ENCODE results near the gene NCS1. TPM values are rescaled to one million over a fixed set of nuclear protein-coding genes. Genes with fewer than 3 reads are reported as not detected.
A peak's percentile ranks its signal among the peaks of the same experiment; 100 is the strongest.

The NCS1 gene
- total and polyA plus RNA-seq, 2 of the 8 experiments (the other 6 are each of a cell fraction or from before 2014, with no cell fraction given), result 34.7 to 47.6 TPM

- TF ChIP-seq USF2 (IDR thresholded peaks at IDR 0.05; ENCODE audit: low read length), result peak; percentile 59
- TF ChIP-seq SAP30 (IDR thresholded peaks at IDR 0.05; ENCODE audit: insufficient read depth, insufficient replicate concordance, low read length), result no peak
- no peak for TF ChIP-seq CHD1 (IDR thresholded peaks at IDR 0.05; ENCODE audit: low read depth, low read length)
- no peak for TF ChIP-seq SP1 (IDR thresholded peaks at IDR 0.05; ENCODE audit: low read depth, low read length)
- TF ChIP-seq KDM4A (IDR thresholded peaks at IDR 0.05; ENCODE audit: low read depth, low read length, severe bottlenecking), result no peak
- TF ChIP-seq SP2 (IDR thresholded peaks at IDR 0.05; ENCODE audit: low read length), result no peak
- TF ChIP-seq TAF1 (IDR thresholded peaks at IDR 0.05; ENCODE audit: low read depth, low read length), result no peak
- no peak for TF ChIP-seq BRCA1 (IDR thresholded peaks at IDR 0.05; ENCODE audit: low read depth, low read length)
- TF ChIP-seq FOSL1 (IDR thresholded peaks at IDR 0.05; ENCODE audit: insufficient read depth, low read depth, low read length), result no peak
- TF ChIP-seq JUND (IDR thresholded peaks at IDR 0.05; ENCODE audit: low read length), result no peak
- TF ChIP-seq BCL11A (IDR thresholded peaks at IDR 0.05; ENCODE audit: low read depth in 2 of 2, low read length in 2 of 2), result no peak
- peak; percentile 34; the same call in 1 of the 2 replicates for TF ChIP-seq TBP (IDR thresholded peaks at IDR 0.05; ENCODE audit: low read depth, low read length)
- TF ChIP-seq SIN3A (conservative IDR thresholded peaks at IDR 0.05 in 1 of 2, IDR thresholded peaks at IDR 0.05 in 1 of 2; ENCODE audit: low read depth in 1 of 2, low read length in 2 of 2), result 0 out of 4 replicates have a peak, but pooled peaks of 1 of the 2 experiments have one; percentile 35
- no peak for TF ChIP-seq NRF1 (IDR thresholded peaks at IDR 0.05; ENCODE audit: low read depth, low read length)
- TF ChIP-seq BACH1 (IDR thresholded peaks at IDR 0.05; ENCODE audit: low read length), result no peak
- TF ChIP-seq MAFK (IDR thresholded peaks at IDR 0.05; ENCODE audit: low read depth, low read length), result no peak
- no peak for TF ChIP-seq YY1 (IDR thresholded peaks at IDR 0.05; ENCODE audit: low read depth, low read length)
- TF ChIP-seq SRF (IDR thresholded peaks at IDR 0.05; ENCODE audit: low read depth, low read length), result no peak
- no peak for TF ChIP-seq CTBP2 (IDR thresholded peaks at IDR 0.05; ENCODE audit: borderline replicate concordance, insufficient read depth, insufficient read length, low read length)
- TF ChIP-seq CHD2 (IDR thresholded peaks at IDR 0.05; ENCODE audit: low read length), result 0 out of 2 replicates have a peak, but pooled peaks have one; percentile 49
- TF ChIP-seq POLR2A (IDR thresholded peaks at IDR 0.05; ENCODE audit: control extremely low read depth in 1 of 2, low read depth in 2 of 2, low read length in 2 of 2), result no peak
- no peak for TF ChIP-seq EP300 (IDR thresholded peaks at IDR 0.05; ENCODE audit: borderline replicate concordance in 1 of 2, low read depth in 2 of 2, low read length in 2 of 2)
- TF ChIP-seq POU5F1 (IDR thresholded peaks at IDR 0.05; ENCODE audit: low read depth, low read length), result no peak
- TF ChIP-seq EGR1 (IDR thresholded peaks at IDR 0.05; ENCODE audit: borderline replicate concordance, low read depth, low read length), result no peak
Observed at GRCh38 chr9:130213911-130214761, 41.9 kb downstream of the NCS1 start (continued).

Data from H1 (cell line).